ENCODE results near the gene ARMCX4.
"Not testable (repeated sequence)": the region's sequence is repeated elsewhere in the genome, so short reads cannot be mapped to it uniquely, and the experiment has no call there.

ARMCX4 gene

DNA sequence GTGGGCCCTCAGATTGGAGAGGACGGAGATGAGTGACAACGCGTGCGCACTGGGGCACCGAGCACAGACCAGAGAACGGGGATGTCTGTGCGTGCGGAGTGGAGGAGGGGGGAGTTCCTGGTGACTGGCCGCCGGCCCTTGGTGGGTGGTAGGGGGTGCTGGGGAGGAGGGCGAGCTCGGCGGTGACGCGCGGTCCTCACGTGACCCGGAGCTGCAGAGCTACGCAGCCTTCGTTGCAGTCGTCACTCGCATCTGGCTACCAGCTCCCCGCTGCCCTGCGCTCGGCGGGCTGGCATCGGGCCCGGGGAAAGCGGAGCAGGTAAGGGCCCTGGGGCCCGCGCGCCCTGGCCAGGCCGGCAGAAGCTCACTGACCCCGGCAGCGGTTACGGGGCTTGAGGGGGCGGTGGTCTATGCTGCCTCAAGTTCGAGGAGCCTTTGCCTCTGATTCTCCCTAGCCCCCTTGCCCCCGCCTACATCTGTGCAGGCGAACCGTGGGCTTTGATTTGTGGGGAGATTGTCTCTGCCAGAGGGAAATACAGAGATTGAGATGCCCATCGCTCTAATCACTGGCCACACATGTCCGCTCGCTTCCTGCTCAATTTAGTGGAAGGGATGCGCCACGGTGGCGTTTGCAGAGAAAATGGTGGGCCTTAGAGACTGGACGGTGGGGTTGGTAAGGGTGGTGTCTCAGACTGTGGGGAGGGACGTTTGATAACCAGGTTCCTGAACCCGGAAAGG is at the start of gene ARMCX4:
Gene ARMCX4, plus strand, starts transcription at position 245 of the 738 bp plus-strand sequence. CDS start 3,134 bp downstream, outside the sequence.
- no peak for DNase-seq (ENCODE audit: low read depth)

DNA sequence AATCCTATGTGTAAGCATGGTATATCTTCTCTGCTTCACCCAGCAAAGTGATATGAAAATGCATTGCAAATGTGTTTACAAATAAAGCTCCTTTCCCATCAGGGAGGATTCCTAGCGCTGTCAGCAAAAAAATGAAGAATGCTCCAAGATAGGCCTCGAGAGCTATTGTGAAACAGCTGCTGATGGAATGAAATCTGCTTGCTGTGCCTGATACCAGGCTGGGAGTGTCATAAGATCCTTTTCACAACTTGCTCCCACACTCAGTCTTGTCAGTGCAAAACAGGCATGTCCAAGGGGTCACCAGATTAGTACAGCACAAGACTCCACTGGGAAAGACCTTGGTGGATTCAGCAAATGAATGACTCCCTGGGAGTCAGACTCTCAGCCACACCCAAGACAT is 43.2 kb upstream of the ARMCX4 start:
- DNase-seq (ENCODE audit: low read depth) = no peak

DNA sequence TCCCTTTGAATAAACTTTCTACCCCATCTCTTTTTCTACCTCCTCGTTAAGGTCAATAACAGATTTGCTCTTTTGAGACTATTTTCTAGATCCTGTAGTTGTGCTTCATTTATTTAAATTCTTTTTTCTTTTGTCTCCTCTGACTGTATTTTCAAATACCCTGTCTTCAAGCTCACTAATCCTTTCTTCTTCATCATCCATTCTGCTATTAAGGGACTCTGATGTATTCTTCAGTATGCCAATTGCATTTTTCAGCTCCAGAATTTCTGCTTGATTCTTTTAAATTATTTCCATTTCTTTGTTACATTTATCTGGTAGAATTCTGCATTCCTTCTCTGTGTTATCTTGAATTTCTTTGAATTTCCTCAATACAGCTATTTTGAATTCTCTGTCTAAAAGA is 36.0 kb upstream of the ARMCX4 start:
- DNase-seq (ENCODE audit: low read depth) = no peak

DNA sequence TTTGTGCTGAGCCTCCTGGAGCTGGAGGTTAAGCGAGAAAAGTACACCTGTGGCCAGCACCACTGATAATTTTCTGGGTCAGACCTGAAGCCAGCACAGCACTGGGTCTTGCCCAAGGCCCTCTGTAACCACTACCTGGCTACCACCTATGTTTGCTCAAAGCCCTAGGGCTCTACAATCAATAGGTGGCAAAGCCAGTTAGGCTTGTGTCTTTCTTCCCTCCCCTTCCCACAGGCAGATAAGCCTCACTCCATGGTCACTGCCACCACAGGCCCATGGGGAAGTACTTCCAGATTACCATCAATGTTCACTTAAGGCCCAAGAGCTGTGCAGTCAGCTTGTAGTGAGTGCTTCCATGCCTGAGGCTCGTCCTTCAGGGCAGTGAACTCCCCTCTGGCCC is 35.2 kb upstream of the ARMCX4 start:
- no peak for DNase-seq (ENCODE audit: low read depth)

DNA sequence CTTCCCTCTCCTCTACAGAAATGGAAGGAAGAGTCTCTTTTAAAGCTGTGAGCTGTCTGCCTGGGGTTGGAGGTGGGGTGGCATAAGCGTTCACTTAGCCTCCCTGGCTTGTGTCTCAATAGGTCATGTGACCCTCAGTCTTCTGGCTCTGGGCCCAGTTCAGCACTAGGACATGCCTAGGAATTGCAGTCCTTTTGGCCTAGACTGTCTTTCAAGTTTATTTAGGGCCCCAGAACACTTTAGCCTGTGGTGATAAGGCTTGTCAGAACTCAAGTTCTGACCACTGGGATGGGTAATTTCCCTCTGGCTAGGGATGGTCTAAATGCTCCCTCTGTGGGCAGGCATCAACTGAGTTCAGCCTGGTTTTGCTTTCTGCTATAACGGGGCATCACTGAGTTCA is 34.3 kb upstream of the ARMCX4 start:
- DNase-seq (ENCODE audit: low read depth) = no peak

DNA sequence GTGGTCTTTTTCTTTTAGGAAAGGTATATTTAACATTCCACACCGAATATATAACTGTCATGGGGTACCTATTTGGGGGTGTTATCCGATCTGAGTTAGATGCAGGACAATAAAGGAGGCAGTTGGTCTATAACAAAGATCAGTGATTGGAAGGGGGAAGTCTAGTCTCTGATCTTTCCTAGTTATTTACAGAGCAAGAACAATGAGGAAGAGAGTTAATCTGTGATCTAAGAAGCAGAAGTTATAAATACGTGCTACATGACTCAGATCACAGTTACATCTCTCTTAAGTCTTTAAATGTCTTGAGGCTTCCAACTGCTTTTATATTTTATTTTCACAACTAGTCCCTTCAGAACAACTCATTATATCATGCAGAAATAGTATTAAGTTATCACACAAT is 33.2 kb upstream of the ARMCX4 start:
- no peak for DNase-seq (ENCODE audit: low read depth)

DNA sequence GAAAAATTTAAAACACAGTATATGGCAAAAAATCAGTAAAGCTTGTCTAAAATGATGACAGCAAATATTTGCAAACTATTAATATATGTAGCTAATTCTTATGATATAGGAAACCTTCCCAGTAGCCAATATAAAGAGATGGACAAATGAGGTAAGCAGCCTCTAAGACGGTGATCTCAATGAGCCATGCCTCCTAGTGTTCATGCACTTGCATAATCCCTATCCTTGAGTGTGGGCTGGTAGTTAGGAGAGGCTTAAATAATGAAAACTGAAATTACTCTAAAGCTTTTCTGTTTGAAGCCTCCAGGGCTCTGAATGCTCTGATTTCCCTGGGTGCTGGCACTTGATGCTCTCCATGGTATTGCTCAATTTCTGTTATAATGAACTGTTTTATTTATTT is 24.6 kb upstream of the ARMCX4 start:
- DNase-seq (ENCODE audit: low read depth) = no peak

DNA sequence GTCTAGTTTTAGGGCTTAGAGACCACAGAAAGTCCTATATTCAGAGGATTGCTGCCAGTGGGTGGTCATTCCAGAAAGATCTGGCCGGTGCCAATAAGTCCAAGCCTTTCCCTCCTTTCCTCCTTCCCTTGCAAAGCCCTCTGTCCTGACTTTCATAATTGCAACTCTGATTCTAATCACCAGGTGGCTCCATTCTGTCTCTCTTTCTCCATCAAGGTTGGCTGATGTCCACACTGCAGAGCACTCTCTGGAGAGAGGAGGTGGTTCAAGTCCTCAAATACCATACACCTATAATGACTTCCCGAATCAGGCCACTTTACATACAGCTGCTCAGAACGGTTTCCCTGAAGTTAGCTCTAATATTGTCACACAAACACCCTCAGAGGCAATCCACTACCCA is 22.4 kb upstream of the ARMCX4 start:
- no peak for DNase-seq (ENCODE audit: low read depth)

DNA sequence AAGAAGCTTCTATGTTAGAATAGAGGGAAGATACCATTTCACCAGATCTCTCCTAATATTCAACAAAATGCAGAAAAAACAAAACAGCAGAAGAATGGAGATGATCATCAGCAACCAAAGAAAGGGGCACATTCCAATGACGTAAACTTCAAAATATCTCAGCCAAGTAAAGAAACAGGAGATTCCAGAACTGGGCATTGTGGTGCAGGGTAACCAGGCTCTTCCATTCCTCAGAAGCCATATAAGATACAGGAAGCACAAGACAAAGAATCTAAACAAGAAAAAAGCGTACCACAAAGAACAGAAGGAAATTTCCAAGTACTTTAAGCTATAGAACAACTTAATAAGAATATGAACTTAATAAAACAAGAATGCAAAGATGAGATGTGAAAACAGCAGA is 6.9 kb upstream of the ARMCX4 start:
- DNase-seq (ENCODE audit: low read depth) = no peak

DNA sequence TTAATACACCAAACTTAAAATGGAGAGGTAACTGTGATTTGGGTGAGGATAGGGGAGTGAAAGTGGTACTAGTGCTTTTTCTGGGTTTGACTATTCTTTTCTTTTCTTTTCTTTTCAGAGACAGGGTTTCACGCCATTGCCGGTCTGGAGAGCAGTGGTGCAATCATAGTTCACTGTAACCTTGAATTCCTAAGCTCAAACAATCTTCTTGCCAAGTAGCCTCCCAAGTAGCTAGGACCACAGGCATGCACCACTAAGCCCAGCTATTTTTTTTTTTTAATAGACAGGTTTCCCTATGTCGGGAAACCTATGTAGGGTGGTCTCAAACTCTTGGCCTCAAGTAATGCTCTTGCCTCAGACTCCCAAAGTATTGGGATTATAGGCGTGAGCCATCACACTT is 3.0 kb upstream of the ARMCX4 start:
- DNase-seq (ENCODE audit: low read depth) = no peak

DNA sequence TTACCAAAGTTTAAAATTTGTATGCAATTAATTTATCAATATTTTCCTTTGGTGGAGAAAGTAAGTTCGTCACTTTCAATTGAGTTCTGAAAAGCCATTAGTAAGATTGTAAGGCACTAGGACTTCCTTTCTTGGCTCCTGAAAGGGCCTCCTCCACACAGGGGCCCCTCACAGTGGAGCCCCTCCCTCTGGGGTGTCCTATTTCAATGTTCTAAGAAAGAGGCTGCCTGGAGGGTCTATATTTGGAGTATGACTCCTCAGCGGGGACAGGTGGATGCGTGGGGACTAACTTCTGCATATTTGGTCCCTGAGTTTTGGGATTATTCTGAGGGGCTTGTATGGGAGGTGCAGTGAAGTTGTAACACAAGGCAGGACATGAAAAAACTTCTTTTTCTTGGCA is 1.6 kb upstream of the ARMCX4 start:
- DNase-seq (ENCODE audit: low read depth) = no peak

DNA sequence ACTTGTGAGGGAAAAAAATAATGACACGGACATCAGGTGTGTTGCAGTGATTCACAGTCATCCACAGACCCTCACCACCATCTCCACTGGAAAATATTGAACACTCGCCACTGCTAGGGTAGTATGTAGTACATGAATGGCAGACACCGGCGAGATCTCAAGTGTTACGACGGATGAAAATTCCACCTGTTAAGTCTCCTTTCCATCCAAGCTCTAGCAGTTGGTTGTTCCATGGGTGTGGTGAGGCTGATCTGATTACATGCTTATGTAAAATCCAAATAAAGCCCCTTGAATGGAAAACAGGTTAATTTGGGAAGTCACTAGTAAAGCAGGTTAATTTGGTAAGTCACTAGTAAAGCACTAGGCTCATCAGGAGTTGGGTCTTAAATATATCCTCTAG is 1.1 kb upstream of the ARMCX4 start:
- DNase-seq (ENCODE audit: low read depth) = no peak

DNA sequence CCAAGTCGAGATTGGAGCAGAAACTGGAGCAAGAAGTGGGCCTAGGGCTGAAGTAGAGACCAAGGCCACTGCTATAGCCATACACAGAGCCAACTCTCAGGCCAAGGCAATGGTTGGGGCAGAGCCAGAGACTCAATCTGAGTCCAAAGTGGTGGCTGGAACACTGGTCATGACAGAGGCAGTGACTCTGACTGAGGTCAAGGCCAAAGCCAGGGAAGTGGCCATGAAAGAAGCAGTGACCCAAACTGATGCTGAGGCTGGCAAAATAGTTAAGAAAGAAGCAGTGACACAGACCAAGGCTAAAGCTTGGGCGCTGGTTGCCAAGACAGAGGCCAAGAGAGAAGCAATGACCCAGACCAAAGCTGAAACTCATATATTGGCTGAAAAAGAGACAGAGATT is 3.5 kb downstream of the ARMCX4 start:
- no peak for DNase-seq (ENCODE audit: low read depth)

DNA sequence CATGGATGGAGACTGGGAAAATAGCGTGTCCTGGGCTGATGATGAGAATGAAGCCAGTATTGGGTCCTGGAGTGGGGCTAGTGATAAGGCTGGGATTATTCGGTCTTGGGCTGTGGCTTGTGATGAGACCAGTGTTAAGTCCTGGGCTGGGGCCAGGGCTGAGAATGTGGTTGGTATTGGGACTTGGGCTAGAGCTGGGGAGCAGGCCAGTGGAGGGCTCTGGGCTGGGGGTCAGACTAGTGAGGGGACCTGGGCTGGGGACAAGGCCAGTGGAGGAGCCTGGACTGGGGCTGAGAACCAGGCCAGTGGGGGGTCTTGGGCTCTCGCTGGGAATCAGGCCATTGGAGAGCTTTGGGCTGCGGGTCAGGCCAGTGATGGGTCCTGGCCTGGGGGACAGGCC is 6.7 kb downstream of the ARMCX4 start:
- no peak for DNase-seq (ENCODE audit: low read depth)

DNA sequence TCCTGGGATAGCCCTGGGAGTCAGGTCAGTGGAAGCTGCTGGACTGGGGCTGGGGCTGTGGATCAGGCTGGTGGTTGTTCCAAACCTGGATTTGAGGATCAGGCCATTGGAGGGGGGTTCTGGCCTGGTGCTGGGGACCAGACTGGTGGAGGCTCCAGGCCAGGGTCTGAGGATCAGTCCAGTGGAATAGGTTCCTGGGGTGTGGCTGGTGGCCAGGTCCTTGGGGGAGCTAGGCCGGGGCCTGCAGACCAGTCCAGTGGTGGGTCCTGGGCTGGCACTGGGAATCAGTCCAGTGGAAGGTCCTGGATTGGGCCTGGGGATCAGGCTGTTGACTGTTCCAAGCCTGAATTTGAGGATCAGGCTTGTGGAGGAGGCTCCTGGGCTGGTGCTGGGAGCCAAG is 8.0 kb downstream of the ARMCX4 start:
- DNase-seq (ENCODE audit: low read depth) = no peak

DNA sequence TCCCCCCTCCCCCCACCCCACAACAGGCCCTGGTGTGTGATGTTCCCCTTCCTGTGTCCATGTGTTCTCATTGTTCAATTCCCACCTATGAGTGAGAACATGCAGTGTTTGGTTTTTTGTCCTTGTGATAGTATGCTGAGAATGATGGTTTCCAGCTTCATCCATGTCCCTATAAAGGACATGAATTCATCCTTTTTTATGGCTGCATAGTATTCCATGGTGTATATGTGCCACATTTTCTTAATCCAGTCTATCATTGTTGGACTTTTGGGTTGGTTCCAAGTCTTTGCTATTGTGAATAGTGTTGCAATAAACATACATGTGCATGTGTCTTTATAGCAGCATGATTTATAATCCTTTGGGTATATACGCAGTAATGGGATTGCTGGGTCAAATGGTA is 17.7 kb downstream of the ARMCX4 start:
- not testable (repeated sequence) for DNase-seq (ENCODE audit: low read depth)

DNA sequence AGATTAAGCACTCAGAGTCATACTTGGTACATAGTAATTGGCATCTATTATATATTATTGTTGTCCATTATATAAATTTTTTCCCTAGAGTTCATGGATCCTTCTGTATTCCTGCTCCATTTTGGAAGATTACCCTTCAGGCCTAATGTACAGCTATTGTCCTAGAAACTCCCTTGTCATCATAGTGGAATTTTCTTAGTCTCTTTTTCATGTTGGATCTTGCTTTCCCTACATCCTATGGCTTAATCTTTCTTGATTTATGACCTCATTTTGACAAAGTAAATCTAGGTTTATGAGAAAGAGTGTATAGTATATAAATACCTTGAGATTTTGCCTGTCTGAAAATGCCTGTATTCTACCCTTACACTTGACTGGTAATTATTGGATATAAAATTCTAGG is 22.1 kb downstream of the ARMCX4 start:
- DNase-seq (ENCODE audit: low read depth) = no peak

DNA sequence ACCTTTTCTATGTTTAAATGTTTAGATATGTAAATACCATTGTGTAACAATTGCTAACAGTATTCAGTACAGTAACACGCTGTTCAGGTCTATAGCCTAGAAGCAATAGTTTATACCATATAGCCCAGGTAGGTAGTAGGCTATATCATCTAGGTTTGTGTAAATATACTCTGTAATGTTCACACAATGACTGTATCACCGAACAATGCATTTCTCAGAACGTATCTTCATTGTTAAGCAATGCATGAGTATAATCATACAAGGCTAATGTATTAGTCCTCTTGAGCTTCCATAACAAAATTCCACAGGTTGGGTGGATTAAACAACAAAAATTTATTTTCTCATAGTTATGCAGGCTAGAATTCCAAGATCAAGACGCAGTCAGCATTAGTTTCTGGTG is 22.7 kb downstream of the ARMCX4 start:
- DNase-seq (ENCODE audit: low read depth) = no peak

DNA sequence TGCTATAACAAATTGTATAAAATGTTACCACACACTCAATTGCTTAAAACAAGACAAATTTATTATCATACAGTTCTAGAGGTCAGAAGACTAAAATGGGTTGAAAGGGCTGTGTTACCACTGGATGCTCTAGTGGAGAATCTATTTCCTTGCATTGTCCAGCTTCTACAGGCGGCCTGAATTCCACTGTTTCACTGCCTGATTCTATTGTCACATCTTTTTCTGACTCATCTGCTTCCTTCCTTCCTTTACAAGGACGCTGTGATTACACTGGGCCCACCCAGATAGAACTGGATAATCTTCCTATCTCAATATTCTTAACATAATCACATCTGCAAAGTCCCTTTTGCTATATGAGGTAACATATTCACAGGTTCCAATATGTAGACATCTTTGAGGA is 45.7 kb downstream of the ARMCX4 start:
- no peak for DNase-seq (ENCODE audit: low read depth)
